ENCODE measurements around the gene RNF11.

GRCh38 chr1:51285055-51285454 lies 49.0 kb downstream of the RNF11 start:
- TF ChIP-seq CTCF (IDR thresholded peaks at IDR 0.05; ENCODE audit: insufficient read depth, low read length, poor library complexity, severe bottlenecking): no peak
- no peak for TF ChIP-seq EZH2phosphoT487 (conservative IDR thresholded peaks at IDR 0.05; ENCODE audit: low read length)
